ENCODE data around the gene PRR7.

Gene PRR7

DNA sequence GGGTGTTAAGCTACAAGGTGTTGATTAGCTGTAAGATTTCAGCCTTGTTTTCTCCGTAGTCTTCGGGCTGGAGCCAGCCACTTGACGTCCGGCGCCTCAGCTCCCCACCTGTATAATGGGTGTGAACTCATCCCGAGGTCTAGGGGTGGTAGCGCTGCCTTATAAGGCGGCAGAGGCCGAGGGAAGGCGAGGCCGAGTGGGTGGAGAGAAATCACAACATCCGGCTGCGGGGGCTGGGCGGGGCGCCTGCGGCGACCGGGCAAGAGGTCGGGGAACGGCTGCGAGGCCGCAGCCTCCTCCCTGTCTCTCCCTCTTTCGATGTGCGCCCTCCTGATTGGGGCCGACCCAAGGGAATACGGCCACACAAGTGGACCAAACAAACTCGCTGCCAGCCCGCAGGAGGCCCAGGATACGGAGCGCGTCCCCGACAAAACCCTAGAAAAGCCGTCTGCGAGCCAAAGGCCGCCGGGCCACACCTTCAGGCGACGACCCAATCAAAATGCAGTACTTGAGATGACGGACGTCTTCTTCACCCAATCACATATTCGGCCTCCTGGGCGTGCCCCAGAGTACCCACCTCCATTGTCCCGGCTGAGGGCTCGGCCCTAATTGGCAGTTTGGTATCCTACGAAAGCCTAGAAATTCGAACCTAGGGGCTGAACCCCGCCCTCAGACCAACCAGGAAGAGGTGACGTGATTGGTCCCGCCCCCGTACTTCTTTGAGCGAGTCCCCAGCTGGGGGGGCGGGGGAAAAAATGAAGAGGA lies 20.6 kb upstream of the PRR7 start:
- Histone ChIP-seq H3K27me3 (ENCODE audit: low read depth, low read length) (no peaks in the 10 kb centered on the region), H3K4me3 (ENCODE audit: low read depth in 1 of 2, low read length in 2 of 2) (peak overlapping the region; percentile 65), H3K4me1 (ENCODE audit: control insufficient read depth in 1 of 2, insufficient read depth in 2 of 2, low read length in 2 of 2) (peaks cover 8 to 38% of the 10 kb centered on the region in 2 donors), H3K27ac (ENCODE audit: low read length) (peak overlapping the region; percentile 94), H3K36me3 (ENCODE audit: control insufficient read depth in 1 of 2, insufficient read depth in 2 of 2, low read length in 2 of 2) (no peaks in the 10 kb centered on the region), H3K9me3 (ENCODE audit: control insufficient read depth in 1 of 2, low read length in 2 of 2) (no peaks in the 10 kb centered on the region)

DNA sequence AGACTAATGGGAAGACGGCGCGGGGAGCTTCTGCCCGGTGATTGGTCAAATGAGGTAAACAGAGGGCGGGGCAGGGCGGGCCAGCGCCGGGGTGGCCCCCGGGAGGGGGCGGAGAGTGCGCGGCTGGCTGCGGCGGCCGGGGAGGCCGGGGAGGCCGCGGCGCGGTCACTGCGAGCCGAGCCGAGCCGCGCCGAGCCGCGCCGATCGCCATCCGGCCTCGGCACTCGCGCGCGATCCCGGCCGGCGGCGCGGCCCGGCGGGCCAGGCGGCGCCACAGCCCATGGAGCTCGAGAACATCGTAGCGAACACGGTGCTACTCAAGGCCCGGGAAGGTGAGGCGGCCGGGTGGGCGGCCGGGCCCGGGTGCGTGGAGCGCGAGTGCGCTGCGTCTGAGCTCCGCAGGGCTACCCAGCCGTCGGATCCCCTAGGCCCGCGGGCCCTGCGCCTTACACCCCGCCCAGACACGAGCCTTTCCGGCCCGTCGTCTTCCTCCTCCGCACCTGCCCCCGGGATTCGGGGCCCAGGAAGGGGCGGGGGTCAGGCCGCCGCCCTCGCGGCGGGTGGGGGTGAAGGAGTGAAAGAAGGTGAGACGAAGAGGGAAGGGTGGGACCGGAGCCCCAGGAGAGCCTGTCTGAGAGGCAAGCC lies 19.9 kb upstream of the PRR7 start, which contains the start of gene GRK6:
TSS of gene GRK6 (plus strand) at position 111 of the 645 bp plus-strand sequence. CDS start at position 281, 170 bp downstream.
- no peaks in the 10 kb centered on the region for H3K27me3 ChIP-seq (ENCODE audit: low read depth, low read length)
- peaks cover 0 to 7% of the 10 kb centered on the region in 2 donors for H3K36me3 ChIP-seq (ENCODE audit: control insufficient read depth in 1 of 2, insufficient read depth in 2 of 2, low read length in 2 of 2)
- peak within 1 kb of the TSS; percentile 81 to 84 for H3K4me3 ChIP-seq (ENCODE audit: low read depth in 1 of 2, low read length in 2 of 2)
- no peaks in the 10 kb centered on the region for H3K9me3 ChIP-seq (ENCODE audit: control insufficient read depth in 1 of 2, low read length in 2 of 2)
- H3K4me1 ChIP-seq (ENCODE audit: control insufficient read depth in 1 of 2, insufficient read depth in 2 of 2, low read length in 2 of 2), result peaks cover 8 to 41% of the 10 kb centered on the region in 2 donors
- H3K27ac ChIP-seq (ENCODE audit: low read length), result peak within 1 kb of the TSS; percentile 94

DNA sequence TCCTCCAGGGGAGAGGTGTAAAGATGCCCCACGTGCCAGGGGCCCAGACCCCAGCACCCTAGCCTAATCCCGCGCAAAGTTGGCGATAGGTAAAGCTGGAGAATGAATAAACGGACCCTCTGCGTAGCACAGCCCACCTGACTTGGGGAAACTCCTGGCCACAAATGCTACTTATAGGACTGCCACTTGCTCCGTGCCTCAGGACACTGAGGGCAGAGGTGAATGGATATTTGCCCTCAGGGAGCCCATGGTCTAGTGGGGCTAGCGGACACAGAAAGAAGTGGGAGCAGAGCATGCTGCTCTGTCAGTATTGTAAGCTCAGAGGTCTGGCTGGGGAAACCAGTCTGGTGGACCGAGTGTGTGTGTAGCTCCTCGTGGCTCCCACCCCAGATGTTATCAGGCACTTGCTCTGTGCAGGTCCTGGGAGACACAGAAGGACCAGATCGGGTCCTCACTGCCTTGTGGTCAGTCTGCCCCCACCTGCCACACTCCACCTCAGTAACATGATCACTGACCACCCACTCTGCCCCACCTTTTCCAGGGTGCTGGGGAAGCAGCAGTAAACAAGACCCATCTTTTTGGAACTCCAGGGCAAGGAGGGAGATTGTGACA lies 19.3 kb upstream of the PRR7 start:
- Histone ChIP-seq H3K4me1 (ENCODE audit: control insufficient read depth in 1 of 2, insufficient read depth in 2 of 2, low read length in 2 of 2) (peaks cover 8 to 41% of the 10 kb centered on the region in 2 donors), H3K27me3 (ENCODE audit: low read depth, low read length) (no peaks in the 10 kb centered on the region), H3K27ac (ENCODE audit: low read length) (peak overlapping the region; percentile 78), H3K36me3 (ENCODE audit: control insufficient read depth in 1 of 2, insufficient read depth in 2 of 2, low read length in 2 of 2) (peaks cover 6 to 11% of the 10 kb centered on the region in 2 donors), H3K4me3 (ENCODE audit: low read depth in 1 of 2, low read length in 2 of 2) (peak overlapping the region; percentile 81 to 84), H3K9me3 (ENCODE audit: control insufficient read depth in 1 of 2, low read length in 2 of 2) (no peaks in the 10 kb centered on the region)

DNA sequence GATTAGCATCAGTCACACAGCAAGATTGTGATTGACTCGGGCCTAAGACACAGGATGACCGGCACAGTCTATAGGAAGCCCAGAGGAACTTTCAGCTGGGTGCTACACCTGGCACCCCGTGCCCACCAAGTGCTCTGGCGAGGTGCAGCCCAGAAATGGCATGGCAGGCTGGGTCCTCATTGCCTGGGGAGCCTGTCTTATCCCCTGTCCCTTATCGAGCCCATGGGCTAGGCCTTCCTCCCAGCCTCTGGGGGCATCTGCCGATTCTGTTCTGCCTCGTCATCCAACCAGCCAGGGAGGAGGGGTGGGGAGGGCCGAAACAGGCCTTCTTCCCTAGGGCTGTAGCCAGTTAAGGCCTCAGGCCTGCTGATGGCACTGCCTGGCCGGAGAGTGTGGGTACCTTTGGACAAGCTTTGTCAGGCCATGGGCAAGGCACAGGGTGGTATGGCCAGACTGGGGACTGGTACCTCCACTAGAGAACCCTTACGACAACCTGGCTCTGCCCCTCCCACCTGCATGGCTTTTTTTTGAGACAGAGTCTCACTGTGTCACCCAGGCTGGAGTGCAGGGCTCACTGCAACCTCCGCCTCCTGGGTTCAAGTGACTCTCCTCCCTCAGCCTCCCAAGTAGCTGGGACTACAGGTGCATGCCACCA lies 18.6 kb upstream of the PRR7 start:
- H3K9me3 ChIP-seq (ENCODE audit: control insufficient read depth in 1 of 2, low read length in 2 of 2), result no peaks in the 10 kb centered on the region
- peaks cover 13 to 18% of the 10 kb centered on the region in 2 donors for H3K36me3 ChIP-seq (ENCODE audit: control insufficient read depth in 1 of 2, insufficient read depth in 2 of 2, low read length in 2 of 2)
- H3K4me1 ChIP-seq (ENCODE audit: control insufficient read depth in 1 of 2, insufficient read depth in 2 of 2, low read length in 2 of 2), result peaks cover 8 to 41% of the 10 kb centered on the region in 2 donors
- H3K27ac ChIP-seq (ENCODE audit: low read length), result peak overlapping the region; percentile 78
- H3K27me3 ChIP-seq (ENCODE audit: low read depth, low read length), result no peaks in the 10 kb centered on the region
- peak overlapping the region; percentile 81 to 84 for H3K4me3 ChIP-seq (ENCODE audit: low read depth in 1 of 2, low read length in 2 of 2)

DNA sequence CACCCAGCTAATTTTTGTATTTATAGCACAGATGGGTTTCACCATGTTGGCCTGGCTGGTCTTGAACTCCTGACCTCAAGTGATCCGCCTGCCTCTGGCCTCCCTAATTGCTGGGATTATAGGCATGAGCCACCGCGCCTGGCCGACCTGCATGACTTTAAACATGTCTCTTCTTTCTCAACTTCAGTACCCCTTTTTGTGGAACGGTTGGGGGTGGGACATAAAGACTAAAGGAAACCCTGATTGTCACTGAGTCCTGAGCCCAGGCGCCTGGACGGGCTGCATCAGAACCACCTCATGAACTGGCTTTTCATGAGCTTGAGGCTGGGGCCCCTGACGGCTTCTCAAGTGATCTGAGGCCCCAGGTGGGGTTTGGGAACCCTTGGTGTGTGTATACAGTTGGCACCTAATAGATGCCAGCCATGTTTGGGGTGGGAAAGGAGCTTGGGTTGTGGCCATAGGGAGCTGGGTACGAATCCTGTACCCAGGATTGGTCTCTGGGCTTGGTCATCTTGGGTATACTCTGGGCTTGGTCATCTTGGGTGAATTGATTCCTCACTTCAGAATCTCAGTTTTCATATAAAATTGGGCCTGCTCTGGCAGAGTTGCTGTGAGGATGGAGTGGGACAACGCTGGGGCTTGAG lies 17.9 kb upstream of the PRR7 start:
- Histone ChIP-seq H3K4me3 (ENCODE audit: low read depth in 1 of 2, low read length in 2 of 2) (peak overlapping the region in 1 of 2 donors; percentile 39), H3K36me3 (ENCODE audit: control insufficient read depth in 1 of 2, insufficient read depth in 2 of 2, low read length in 2 of 2) (peaks cover 19 to 25% of the 10 kb centered on the region in 2 donors), H3K27me3 (ENCODE audit: low read depth, low read length) (no peaks in the 10 kb centered on the region), H3K4me1 (ENCODE audit: control insufficient read depth in 1 of 2, insufficient read depth in 2 of 2, low read length in 2 of 2) (peaks cover 8 to 41% of the 10 kb centered on the region in 2 donors), H3K27ac (ENCODE audit: low read length) (peak overlapping the region; percentile 39), H3K9me3 (ENCODE audit: control insufficient read depth in 1 of 2, low read length in 2 of 2) (no peaks in the 10 kb centered on the region)

DNA sequence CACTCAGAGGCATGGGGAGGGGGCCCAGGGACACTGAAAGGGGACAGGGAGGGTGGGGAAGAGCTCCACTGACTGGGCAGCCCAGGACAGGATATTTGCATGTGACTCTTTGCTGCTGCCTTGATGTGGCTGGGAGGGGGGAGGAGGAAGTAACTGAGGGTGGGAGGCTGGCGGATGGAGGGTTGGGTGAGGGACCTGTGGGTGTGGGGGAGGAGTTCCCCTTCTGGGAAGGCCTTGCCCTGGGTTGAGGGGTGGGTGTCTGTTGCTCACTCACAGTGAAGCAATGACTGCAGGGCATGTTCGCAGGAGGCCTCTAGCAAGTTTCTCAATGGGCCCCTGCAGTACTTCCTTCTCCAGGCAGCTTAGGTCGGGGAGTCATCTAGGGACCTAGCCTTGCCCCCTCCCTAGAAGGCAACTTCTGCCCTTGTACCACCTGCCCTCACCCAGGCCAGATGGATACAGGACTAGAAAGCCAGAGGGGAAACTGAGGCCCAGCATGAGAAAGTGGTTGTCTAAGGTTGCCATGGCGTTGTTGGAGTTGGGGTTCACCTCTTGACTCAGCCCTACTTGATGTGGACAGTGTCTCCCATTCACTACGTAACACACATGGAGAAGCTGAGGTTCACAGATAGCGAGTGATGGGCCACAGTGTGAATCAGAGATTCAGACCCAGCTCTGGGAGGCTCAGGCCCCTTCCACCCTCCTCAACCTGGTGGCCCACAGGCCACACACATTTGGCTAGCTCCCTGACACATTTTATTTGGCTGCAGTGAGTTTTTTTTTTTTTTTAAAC lies 17.2 kb upstream of the PRR7 start:
- Histone ChIP-seq H3K9me3 (ENCODE audit: control insufficient read depth in 1 of 2, low read length in 2 of 2) (no peaks in the 10 kb centered on the region), H3K27me3 (ENCODE audit: low read depth, low read length) (no peaks in the 10 kb centered on the region), H3K4me3 (ENCODE audit: low read depth in 1 of 2, low read length in 2 of 2) (peak overlapping the region; percentile 11 to 39), H3K36me3 (ENCODE audit: control insufficient read depth in 1 of 2, insufficient read depth in 2 of 2, low read length in 2 of 2) (peaks cover 23 to 32% of the 10 kb centered on the region in 2 donors), H3K27ac (ENCODE audit: low read length) (peak overlapping the region; percentile 39), H3K4me1 (ENCODE audit: control insufficient read depth in 1 of 2, insufficient read depth in 2 of 2, low read length in 2 of 2) (peaks cover 8 to 41% of the 10 kb centered on the region in 2 donors)

DNA sequence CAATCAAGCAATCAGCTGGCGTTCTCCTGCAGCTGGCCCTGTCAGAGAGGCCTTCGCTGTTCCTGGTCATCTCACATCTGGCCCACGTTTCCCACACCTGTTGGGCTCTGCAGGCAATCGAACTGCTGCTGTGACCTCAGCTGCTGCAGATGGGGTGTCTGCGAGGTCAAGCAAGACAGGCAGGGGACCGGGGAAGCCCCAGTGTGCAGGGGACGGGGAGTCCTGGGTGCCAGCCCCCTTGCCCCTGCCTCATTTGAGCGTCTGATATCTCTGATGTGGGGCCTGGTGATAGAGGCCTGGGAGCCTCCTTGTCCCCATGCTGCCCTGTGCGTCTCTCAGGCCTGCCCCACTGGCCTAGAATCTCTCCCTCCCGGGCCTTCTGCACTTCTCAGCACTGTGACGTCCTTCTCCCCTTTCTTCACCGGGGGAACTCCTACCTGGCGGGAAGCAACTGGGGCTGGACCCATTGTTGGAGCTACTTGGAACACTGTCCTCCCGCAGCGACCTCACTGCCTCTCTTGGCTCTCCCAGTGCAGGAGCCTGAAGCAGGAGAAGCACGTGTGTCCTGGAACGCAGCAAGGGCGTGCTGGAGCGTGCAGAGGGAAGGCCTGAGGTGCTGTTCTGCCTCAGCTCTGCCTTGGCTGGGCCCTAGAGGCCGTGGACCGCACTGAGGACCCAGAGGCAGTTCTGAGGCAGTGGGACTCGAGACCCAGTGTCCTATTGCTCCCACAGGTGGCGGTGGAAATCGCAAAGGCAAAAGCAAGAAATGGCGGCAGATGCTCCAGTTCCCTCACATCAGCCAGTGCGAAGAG lies 16.3 kb upstream of the PRR7 start:
- Histone ChIP-seq H3K36me3 (ENCODE audit: control insufficient read depth in 1 of 2, insufficient read depth in 2 of 2, low read length in 2 of 2) (peaks cover 28 to 41% of the 10 kb centered on the region in 2 donors), H3K9me3 (ENCODE audit: control insufficient read depth in 1 of 2, low read length in 2 of 2) (no peaks in the 10 kb centered on the region), H3K27ac (ENCODE audit: low read length) (no peak overlapping the region), H3K27me3 (ENCODE audit: low read depth, low read length) (no peaks in the 10 kb centered on the region), H3K4me1 (ENCODE audit: control insufficient read depth in 1 of 2, insufficient read depth in 2 of 2, low read length in 2 of 2) (peaks cover 8 to 39% of the 10 kb centered on the region in 2 donors), H3K4me3 (ENCODE audit: low read depth in 1 of 2, low read length in 2 of 2) (no peak overlapping the region)

DNA sequence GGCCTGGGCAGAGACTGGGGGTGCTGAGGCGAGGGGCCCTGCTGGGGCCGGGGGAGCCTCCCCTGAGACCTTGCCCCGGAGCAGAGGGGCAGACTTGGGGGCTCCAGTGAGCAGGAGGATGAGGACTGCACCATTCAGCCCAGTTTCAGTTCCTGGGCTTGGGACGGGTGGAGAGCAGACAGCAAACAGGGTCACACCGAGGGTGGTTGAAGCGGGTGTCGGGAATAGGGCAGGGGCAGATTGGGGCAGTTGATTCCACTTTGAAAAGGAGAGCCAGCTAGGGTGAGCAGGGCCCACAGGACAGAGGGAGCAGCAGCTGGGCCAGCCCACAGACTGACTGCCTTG lies 15.7 kb upstream of the PRR7 start:
- Histone ChIP-seq H3K36me3 (ENCODE audit: control insufficient read depth in 1 of 2, insufficient read depth in 2 of 2, low read length in 2 of 2) (peaks cover 34 to 47% of the 10 kb centered on the region in 2 donors), H3K4me1 (ENCODE audit: control insufficient read depth in 1 of 2, insufficient read depth in 2 of 2, low read length in 2 of 2) (peaks cover 8 to 36% of the 10 kb centered on the region in 2 donors), H3K27ac (ENCODE audit: low read length) (no peak overlapping the region)

DNA sequence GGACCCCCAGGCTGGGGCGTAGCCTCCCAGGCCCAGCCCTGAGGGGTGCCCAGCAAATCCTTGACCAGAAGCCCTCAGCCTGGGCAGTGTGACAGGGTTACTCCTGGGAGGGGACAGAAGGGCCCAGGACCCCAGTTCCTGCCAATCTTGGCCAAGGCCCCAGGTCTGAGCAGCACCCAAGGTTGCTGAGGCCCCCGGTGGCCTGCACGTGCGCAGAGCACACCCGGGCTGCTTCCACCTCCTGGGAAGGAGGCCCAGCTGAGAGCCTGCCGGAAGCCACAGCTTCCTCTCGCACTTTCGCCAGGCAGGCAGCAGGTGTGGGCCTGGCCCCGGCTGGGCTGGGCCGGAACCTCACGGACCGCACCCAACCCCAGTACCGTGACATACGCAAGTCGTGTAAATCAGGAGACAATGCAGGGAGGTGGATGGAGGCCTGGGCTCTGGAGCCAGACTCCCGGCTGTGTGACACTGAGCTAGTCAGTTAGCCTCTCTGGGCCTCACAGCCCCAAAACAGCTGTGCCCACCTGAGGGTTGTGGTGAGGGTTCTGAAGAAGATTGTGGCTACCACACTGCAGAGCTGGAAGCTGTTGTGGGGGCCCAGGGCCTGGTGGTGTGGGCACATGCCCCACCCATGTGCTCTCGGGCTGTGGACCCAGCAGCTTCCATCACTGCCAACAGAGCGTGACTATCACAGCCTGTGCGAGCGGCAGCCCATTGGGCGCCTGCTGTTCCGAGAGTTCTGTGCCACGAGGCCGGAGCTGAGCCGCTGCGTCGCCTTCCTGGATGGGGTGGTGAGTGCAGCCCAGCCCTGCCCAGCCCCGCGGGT lies 15.1 kb upstream of the PRR7 start:
- Histone ChIP-seq H3K4me1 (ENCODE audit: control insufficient read depth in 1 of 2, insufficient read depth in 2 of 2, low read length in 2 of 2) (peaks cover 8 to 36% of the 10 kb centered on the region in 2 donors), H3K4me3 (ENCODE audit: low read depth in 1 of 2, low read length in 2 of 2) (no peak overlapping the region), H3K27ac (ENCODE audit: low read length) (no peak overlapping the region), H3K27me3 (ENCODE audit: low read depth, low read length) (no peaks in the 10 kb centered on the region), H3K36me3 (ENCODE audit: control insufficient read depth in 1 of 2, insufficient read depth in 2 of 2, low read length in 2 of 2) (peaks cover 34 to 53% of the 10 kb centered on the region in 2 donors), H3K9me3 (ENCODE audit: control insufficient read depth in 1 of 2, low read length in 2 of 2) (no peaks in the 10 kb centered on the region)

More for the DNA sequence above, 15.7 kb upstream of the PRR7 start:
- no peaks in the 10 kb centered on the region for H3K27me3 ChIP-seq (ENCODE audit: low read depth, low read length)
- no peaks in the 10 kb centered on the region for H3K9me3 ChIP-seq (ENCODE audit: control insufficient read depth in 1 of 2, low read length in 2 of 2)
- H3K4me3 ChIP-seq (ENCODE audit: low read depth in 1 of 2, low read length in 2 of 2), result no peak overlapping the region
